SK-N-SH treated with all-trans-retinoic acid at 6 μM for 48 hours (cell line): ENCODE data around the gene SNX5.

Source experiments
- ATAC-seq: fragments of 200-7000 bp; cut with Tn5 transposase; 3 replicates; pipeline ENCODE4 v1.9.1; 2020; ENCODE audit warnings: mild to moderate bottlenecking, moderate library complexity
- ARNTL ChIP-seq: fragments of 450-650 bp; formaldehyde crosslinking; IDR thresholded peaks from 2 replicates; pipeline ENCODE4 v1.5.0; 2020; ENCODE audit warnings: low read depth, mild to moderate bottlenecking, moderate library complexity, borderline replicate concordance
- BACH2 ChIP-seq: fragments of 250-450 bp; sonication (Bioruptor Pico); IDR thresholded peaks from 2 replicates; pipeline ENCODE4 v1.9.0; 2021; ENCODE audit warnings: mild to moderate bottlenecking, borderline replicate concordance
- CSRNP3 ChIP-seq: fragments of 250-450 bp; sonication (Bioruptor Pico); IDR thresholded peaks from 2 replicates; pipeline ENCODE4 v1.5.1; 2021; ENCODE audit warnings: mild to moderate bottlenecking, moderate library complexity
- ESRRG ChIP-seq: fragments of 250-450 bp; sonication (Bioruptor Pico); IDR thresholded peaks from 2 replicates; pipeline ENCODE4 v1.6.1; 2021; ENCODE audit warnings: mild to moderate bottlenecking
- GLIS3 ChIP-seq: fragments of 250-450 bp; sonication (Bioruptor Pico); IDR thresholded peaks from 2 replicates; pipeline ENCODE4 v1.5.0; 2020; ENCODE audit warnings: mild to moderate bottlenecking, moderate library complexity
- ISL1 ChIP-seq: fragments of 250-450 bp; sonication (Bioruptor Pico); IDR thresholded peaks from 2 replicates; pipeline ENCODE4 v2.1.2; 2022; ENCODE audit warnings: mild to moderate bottlenecking, moderate library complexity
- OSR1 ChIP-seq: fragments of 250-450 bp; sonication (Bioruptor Pico); IDR thresholded peaks from 2 replicates; pipeline ENCODE4 v1.8.0; 2022; ENCODE audit warnings: moderate library complexity, mild to moderate bottlenecking, inconsistent platforms
- PPARA ChIP-seq: fragments of 250-450 bp; sonication (Bioruptor Pico); IDR thresholded peaks from 2 replicates; pipeline ENCODE4 v1.5.0; 2020; ENCODE audit warnings: mild to moderate bottlenecking, borderline replicate concordance
- RARB ChIP-seq: fragments of 250-450 bp; sonication (Bioruptor Pico); IDR thresholded peaks from 2 replicates; pipeline ENCODE4 v1.8.0; 2021; ENCODE audit warnings: mild to moderate bottlenecking, moderate library complexity
- SNAI2 ChIP-seq: fragments of 250-450 bp; sonication (Bioruptor Pico); IDR thresholded peaks from 2 replicates; pipeline ENCODE4 v1.5.0; 2020; ENCODE audit warnings: mild to moderate bottlenecking, moderate library complexity
- TCF4 ChIP-seq: fragments of 250-450 bp; sonication (Bioruptor Pico); IDR thresholded peaks from 2 replicates; pipeline ENCODE4 v1.8.0; 2021; ENCODE audit warnings: mild to moderate bottlenecking, moderate library complexity, borderline replicate concordance
- TSHZ2 ChIP-seq: fragments of 250-450 bp; sonication (Bioruptor Pico); IDR thresholded peaks from 2 replicates; pipeline ENCODE4 v1.5.0; 2020; ENCODE audit warnings: mild to moderate bottlenecking, moderate library complexity
- ZC3H10 ChIP-seq: fragments of 250-450 bp; sonication (Bioruptor Pico); IDR thresholded peaks from 2 replicates; pipeline ENCODE4 v1.5.1; 2021; ENCODE audit warnings: mild to moderate bottlenecking, moderate library complexity
- ZFP3 ChIP-seq: fragments of 250-450 bp; sonication (Bioruptor Pico); IDR thresholded peaks from 2 replicates; pipeline ENCODE4 v1.5.0; 2020; ENCODE audit warnings: mild to moderate bottlenecking, moderate library complexity
- ZFP30 ChIP-seq: fragments of 450-650 bp; formaldehyde crosslinking; IDR thresholded peaks from 2 replicates; pipeline ENCODE4 v1.5.0; 2022; ENCODE audit warnings: mild to moderate bottlenecking, moderate library complexity
- ZNF565 ChIP-seq: fragments of 450-650 bp; formaldehyde crosslinking; conservative IDR thresholded peaks from 2 replicates; pipeline ENCODE4 v1.5.0; 2020; ENCODE audit warnings: low read depth, mild to moderate bottlenecking, moderate library complexity
- ZNF70 ChIP-seq: fragments of 450-650 bp; formaldehyde crosslinking; IDR thresholded peaks from 2 replicates; pipeline ENCODE4 v1.5.0; 2020; ENCODE audit warnings: mild to moderate bottlenecking, moderate library complexity
- ZNF8 ChIP-seq: fragments of 450-650 bp; formaldehyde crosslinking; IDR thresholded peaks from 2 replicates; pipeline ENCODE4 v1.5.0; 2020; ENCODE audit warnings: mild to moderate bottlenecking, moderate library complexity
- TF ChIP-seq, protein P1 (sequence below): fragments of 250-450 bp; sonication (Bioruptor Pico); IDR thresholded peaks from 2 replicates; pipeline ENCODE4 v1.8.0; 2021; ENCODE audit warnings: low read depth, mild to moderate bottlenecking, moderate library complexity, borderline replicate concordance
- TF ChIP-seq, protein P2 (sequence below): fragments of 250-450 bp; sonication (Bioruptor Pico); IDR thresholded peaks from 2 replicates; pipeline ENCODE4 v1.5.1; 2020; ENCODE audit warnings: low read depth, mild to moderate bottlenecking, moderate library complexity

SNX5 gene

DNA sequence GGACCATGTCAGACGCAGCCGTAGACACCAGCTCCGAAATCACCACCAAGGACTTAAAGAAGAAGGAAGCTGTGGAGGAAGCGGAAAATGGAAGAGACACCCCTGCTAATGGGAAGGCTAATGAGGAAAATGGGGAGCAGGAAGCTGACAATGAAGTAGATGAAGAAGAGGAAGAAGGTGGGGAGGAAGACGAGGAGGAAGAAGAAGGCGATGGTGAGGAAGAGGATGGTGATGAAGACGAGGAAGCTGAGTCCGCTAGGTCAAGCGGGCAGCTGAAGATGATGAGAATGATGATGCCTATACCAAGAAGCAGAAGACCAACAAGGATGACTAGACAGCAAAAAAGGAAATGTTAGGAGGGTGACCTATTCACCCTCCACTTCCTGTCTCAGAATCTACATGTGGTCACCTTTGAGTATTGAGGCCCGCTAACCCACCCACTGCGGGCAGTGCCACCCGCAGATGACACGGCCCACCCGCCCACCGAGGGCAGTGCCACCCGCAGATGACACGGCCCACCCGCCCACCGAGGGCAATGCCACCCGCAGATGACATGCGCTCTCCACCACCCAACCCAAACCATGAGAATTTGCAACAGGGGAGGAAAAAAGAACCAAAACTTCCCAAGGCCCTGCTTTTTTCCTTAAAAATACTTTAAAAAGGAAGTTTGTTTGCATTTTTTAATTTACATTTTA, 43.5 kb upstream of the SNX5 start (continued):
- no peak for TF ChIP-seq ZC3H10 (CRISPR knock-in tag)
- no peak for TF ChIP-seq RARB
- TF ChIP-seq ZNF565 (CRISPR knock-in tag), result no peak
- TF ChIP-seq, protein P1, sequence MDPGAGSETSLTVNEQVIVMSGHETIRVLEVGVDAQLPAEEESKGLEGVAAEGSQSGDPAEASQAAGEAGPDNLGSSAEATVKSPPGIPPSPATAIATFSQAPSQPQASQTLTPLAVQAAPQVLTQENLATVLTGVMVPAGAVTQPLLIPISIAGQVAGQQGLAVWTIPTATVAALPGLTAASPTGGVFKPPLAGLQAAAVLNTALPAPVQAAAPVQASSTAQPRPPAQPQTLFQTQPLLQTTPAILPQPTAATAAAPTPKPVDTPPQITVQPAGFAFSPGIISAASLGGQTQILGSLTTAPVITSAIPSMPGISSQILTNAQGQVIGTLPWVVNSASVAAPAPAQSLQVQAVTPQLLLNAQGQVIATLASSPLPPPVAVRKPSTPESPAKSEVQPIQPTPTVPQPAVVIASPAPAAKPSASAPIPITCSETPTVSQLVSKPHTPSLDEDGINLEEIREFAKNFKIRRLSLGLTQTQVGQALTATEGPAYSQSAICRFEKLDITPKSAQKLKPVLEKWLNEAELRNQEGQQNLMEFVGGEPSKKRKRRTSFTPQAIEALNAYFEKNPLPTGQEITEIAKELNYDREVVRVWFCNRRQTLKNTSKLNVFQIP (CRISPR knock-in tag), result no peak
- no peak for TF ChIP-seq ZNF70

DNA sequence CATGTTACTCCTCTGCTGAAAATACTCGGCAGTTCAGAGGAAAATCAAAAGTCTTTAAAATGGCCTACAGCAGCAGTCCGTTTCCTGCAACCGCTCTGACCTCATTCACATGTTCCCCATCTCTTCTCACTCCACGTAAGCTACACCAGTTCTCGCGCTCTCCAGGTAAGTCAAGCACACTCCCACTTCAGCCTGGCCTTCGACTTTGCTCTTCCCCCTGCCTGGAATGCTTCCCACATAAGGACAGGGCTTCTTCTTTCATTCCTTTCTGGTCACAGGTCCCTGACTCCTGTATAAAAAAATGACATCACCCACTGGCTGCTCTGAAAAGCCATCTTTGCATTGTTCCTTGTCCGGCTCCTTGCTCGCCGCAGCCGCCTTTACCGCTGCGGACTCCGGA, 42.9 kb upstream of the SNX5 start:
- TF ChIP-seq ISL1 (no peak), ARNTL (CRISPR knock-in tag) (no peak), ZNF8 (CRISPR knock-in tag) (no peak), TSHZ2 (no peak), GLIS3 (CRISPR knock-in tag) (no peak), TCF4 (CRISPR knock-in tag) (no peak), OSR1 (CRISPR knock-in tag) (no peak), RARB (no peak), ZNF70 (no peak)
- TF ChIP-seq, protein P2, sequence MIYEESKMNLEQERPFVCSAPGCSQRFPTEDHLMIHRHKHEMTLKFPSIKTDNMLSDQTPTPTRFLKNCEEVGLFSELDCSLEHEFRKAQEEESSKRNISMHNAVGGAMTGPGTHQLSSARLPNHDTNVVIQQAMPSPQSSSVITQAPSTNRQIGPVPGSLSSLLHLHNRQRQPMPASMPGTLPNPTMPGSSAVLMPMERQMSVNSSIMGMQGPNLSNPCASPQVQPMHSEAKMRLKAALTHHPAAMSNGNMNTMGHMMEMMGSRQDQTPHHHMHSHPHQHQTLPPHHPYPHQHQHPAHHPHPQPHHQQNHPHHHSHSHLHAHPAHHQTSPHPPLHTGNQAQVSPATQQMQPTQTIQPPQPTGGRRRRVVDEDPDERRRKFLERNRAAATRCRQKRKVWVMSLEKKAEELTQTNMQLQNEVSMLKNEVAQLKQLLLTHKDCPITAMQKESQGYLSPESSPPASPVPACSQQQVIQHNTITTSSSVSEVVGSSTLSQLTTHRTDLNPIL (CRISPR knock-in tag), result no peak
- TF ChIP-seq, protein P1 (CRISPR knock-in tag), result no peak
- no peak for ATAC-seq

GRCh38 chr20:18009116-18009515, 40.5 kb upstream of the SNX5 start:
- ATAC-seq, result no peak
- TF ChIP-seq, protein P2 (CRISPR knock-in tag), result no peak
- no peak for TF ChIP-seq ARNTL (CRISPR knock-in tag)
- no peak for TF ChIP-seq ESRRG (CRISPR knock-in tag)

DNA sequence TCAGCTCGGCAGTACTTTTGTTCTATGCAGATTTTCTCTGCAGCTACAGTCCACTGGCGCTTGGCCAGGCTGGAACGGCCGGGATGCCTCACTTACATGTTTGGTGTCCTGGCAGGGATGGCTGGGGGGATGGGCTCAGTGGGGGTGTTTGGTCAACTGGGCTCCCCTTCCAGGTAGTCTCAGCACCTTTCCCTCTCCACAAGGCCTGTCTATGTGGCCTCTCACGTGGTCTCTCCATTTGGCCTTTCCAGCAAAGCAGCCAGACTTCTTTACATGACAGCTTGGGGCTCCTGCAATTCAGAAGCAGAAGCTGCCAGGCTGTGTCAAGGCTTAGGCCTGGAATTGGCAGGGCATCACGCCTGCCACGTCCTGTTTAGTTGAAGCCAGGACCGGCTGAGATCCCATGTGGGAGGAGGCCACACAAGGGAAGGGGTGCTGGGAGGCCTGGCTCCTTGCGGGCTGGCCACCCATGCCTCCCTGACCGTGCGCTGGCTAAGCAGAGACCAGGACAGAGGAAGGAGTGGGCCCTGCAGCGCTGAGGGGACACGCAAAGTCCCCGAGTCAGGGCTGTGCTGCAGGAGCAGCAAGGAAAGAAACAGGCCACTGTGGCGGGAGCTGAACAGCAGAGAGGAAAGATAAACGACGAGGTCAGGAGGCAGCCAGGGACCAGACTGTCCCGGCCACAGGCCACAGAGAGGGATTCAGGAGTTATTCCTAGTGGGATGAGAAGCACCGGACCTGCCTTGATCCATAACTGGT, 39.1 kb upstream of the SNX5 start:
- TF ChIP-seq ZFP30 (CRISPR knock-in tag) (no peak), ZNF8 (CRISPR knock-in tag) (no peak), OSR1 (CRISPR knock-in tag) (no peak)

GRCh38 chr20:18006684-18007083, 38.1 kb upstream of the SNX5 start:
- TF ChIP-seq ZFP30 (CRISPR knock-in tag) (no peak), BACH2 (no peak), CSRNP3 (no peak), OSR1 (CRISPR knock-in tag) (no peak), GLIS3 (CRISPR knock-in tag) (no peak), ZNF8 (CRISPR knock-in tag) (no peak), PPARA (no peak), RARB (no peak), ZNF70 (no peak), SNAI2 (CRISPR knock-in tag) (no peak), ZFP3 (CRISPR knock-in tag) (no peak), TCF4 (CRISPR knock-in tag) (no peak), ESRRG (CRISPR knock-in tag) (no peak), ZC3H10 (CRISPR knock-in tag) (no peak)
- TF ChIP-seq, protein P1 (CRISPR knock-in tag), result no peak
- ATAC-seq, result no peak

More for the DNA sequence above, 39.1 kb upstream of the SNX5 start:
- no peak for ATAC-seq
